A673 (cell line): ENCODE results near the gene RAPGEF5. TPM values are rescaled to one million over a fixed set of nuclear protein-coding genes. Genes with fewer than 3 reads are reported as not detected.

Source experiments
- BruUV-seq: library from RNA; stranded (reverse); fragments of 400-500 nt; replicated peaks from 2 replicates; lab custom pipeline; 2021; lab: Mats Ljungman, UMichigan
- CTCF ChIA-PET: fragments of 300-600 bp; sonication (Branson Sonifier 250); formaldehyde crosslinking; loops from one replicate; lab custom pipeline; 2022; ENCODE audit warnings: antibody characterized with exemption; lab: Charles Lee
- POLR2A ChIA-PET: fragments of 300-600 bp; sonication (Branson Sonifier 250); formaldehyde crosslinking; loops from one replicate; lab custom pipeline; 2022; ENCODE audit warnings: antibody characterized with exemption; ENCODE audit not compliant: low non-redundant PET; lab: Charles Lee
- DNase-seq: peaks from one replicate; pipeline ENCODE4 v3.0.0-alpha.2; 2015; ENCODE audit warnings: low spot score
- H3K27ac ChIP-seq: fragments of 200-600 bp; sonication (generic); 2 replicates; pipeline ENCODE4 v1.5.1; 2016; ENCODE audit warnings: mixed run types, low read depth, mild to moderate bottlenecking, mixed read lengths, antibody characterized with exemption, low read length; ENCODE audit not compliant: poor library complexity, severe bottlenecking
- H3K27me3 ChIP-seq: fragments of 200-600 bp; sonication (generic); replicated peaks from 2 replicates; pipeline ENCODE4 v1.6.1; 2017; ENCODE audit warnings: mixed run types, low read depth, mild to moderate bottlenecking, mixed read lengths, antibody characterized with exemption, low read length; ENCODE audit not compliant: insufficient read depth, poor library complexity
- H3K36me3 ChIP-seq: fragments of 200-600 bp; sonication (generic); 2 replicates; pipeline ENCODE4 v1.6.1; 2016; ENCODE audit warnings: mixed run types, mild to moderate bottlenecking, mixed read lengths, antibody characterized with exemption, low read length; ENCODE audit not compliant: insufficient read depth, poor library complexity, severe bottlenecking
- H3K4me1 ChIP-seq: fragments of 200-600 bp; sonication (generic); 2 replicates; pipeline ENCODE4 v1.6.1; 2017; ENCODE audit warnings: mixed run types, mild to moderate bottlenecking, mixed read lengths, antibody characterized with exemption, low read length; ENCODE audit not compliant: insufficient read depth, poor library complexity, severe bottlenecking
- H3K4me3 ChIP-seq: fragments of 200-600 bp; sonication (generic); 2 replicates; pipeline ENCODE4 v1.5.1; 2016; ENCODE audit warnings: low read depth, mixed run types, mild to moderate bottlenecking, mixed read lengths, low read length; ENCODE audit not compliant: poor library complexity, severe bottlenecking
- H3K9me3 ChIP-seq: fragments of 200-600 bp; sonication (generic); 2 replicates; pipeline ENCODE4 v1.6.1; 2016; ENCODE audit warnings: mixed run types, low read depth, mild to moderate bottlenecking, mixed read lengths, antibody characterized with exemption, low read length; ENCODE audit not compliant: poor library complexity, severe bottlenecking
- EZH2 ChIP-seq: fragments of 200-600 bp; sonication (generic); IDR thresholded peaks from 2 replicates; pipeline ENCODE4 v1.6.1; 2017; ENCODE audit warnings: borderline replicate concordance, low read depth, mild to moderate bottlenecking, mixed read lengths, antibody characterized with exemption, low read length; ENCODE audit not compliant: poor library complexity, severe bottlenecking
- intact Hi-C: fragments of 100-400 bp; cut with micrococcal nuclease; formaldehyde crosslinking; loops from one replicate; pipeline ENCODE4 v1.10.0; 2022; ENCODE audit not compliant: unreplicated experiment
- total RNA-seq: library from RNA; stranded (reverse); gene quantifications from 2 replicates; pipeline ENCODE4 v1.2.3, GENCODE V29; 2021
- TF ChIP-seq, protein P1 (sequence below): fragments of 300-800, 200-600 bp; sonication (generic); conservative IDR thresholded peaks from 2 replicates; pipeline ENCODE4 v1.5.1; 2017; ENCODE audit warnings: low read depth, mild to moderate bottlenecking, antibody characterized with exemption, low read length, moderate library complexity, mixed read lengths

The RAPGEF5 gene
- total RNA-seq, 1 experiment from 2014 or later, result 10.7 TPM

DNA sequence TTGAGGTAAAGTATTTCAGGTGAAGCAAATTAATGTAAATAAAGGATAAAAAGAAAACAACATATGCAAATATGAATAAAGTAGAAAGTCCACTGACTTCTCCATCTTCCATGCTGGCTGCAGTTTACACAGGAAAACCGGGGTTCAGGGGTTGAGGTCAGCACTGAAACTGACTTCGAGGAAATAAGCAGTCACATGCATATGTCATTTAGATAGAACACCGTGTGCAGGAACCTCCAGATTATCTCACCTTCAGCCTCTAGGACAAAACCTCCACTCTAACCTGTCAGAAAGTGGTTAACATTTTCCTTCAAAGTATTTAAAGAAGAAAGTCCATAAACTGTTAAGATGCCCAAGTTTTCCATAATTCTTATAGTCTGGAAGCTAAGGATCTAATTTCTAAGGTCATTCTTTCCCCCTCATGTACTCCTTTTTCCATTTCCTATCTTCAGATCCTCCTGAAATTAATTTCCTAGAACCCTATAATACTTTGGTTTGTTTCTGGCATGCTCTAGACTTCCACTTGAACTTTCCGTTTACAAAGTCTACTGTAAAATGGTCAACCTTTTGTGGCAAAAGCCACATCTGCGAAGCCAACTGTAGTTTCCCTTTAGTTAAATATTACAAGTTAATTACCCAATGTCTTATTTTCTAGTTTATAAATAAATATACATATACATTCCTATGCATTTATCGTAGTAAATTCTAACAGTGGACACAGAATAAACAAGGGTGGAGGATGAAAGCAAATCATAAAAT lies 173.3 kb downstream of the RAPGEF5 start:
- no peaks in the 10 kb centered on the region for H3K9me3 ChIP-seq
- no TSS peak for BruUV-seq
- no peak overlapping the region for H3K27ac ChIP-seq
- H3K36me3 ChIP-seq, result no peaks in the 10 kb centered on the region
- no peaks in the 10 kb centered on the region for H3K27me3 ChIP-seq
- H3K4me1 ChIP-seq, result peaks cover 11% of the 10 kb centered on the region
- DNase-seq, result no peak
- CTCF ChIA-PET, result no interaction called here
- H3K4me3 ChIP-seq, result no peak overlapping the region
- intact Hi-C loops, result no loop called here
- TF ChIP-seq, protein P1, sequence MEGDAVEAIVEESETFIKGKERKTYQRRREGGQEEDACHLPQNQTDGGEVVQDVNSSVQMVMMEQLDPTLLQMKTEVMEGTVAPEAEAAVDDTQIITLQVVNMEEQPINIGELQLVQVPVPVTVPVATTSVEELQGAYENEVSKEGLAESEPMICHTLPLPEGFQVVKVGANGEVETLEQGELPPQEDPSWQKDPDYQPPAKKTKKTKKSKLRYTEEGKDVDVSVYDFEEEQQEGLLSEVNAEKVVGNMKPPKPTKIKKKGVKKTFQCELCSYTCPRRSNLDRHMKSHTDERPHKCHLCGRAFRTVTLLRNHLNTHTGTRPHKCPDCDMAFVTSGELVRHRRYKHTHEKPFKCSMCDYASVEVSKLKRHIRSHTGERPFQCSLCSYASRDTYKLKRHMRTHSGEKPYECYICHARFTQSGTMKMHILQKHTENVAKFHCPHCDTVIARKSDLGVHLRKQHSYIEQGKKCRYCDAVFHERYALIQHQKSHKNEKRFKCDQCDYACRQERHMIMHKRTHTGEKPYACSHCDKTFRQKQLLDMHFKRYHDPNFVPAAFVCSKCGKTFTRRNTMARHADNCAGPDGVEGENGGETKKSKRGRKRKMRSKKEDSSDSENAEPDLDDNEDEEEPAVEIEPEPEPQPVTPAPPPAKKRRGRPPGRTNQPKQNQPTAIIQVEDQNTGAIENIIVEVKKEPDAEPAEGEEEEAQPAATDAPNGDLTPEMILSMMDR, result no peak
- no peak for TF ChIP-seq EZH2
- POLR2A ChIA-PET, result no interaction called here

DNA sequence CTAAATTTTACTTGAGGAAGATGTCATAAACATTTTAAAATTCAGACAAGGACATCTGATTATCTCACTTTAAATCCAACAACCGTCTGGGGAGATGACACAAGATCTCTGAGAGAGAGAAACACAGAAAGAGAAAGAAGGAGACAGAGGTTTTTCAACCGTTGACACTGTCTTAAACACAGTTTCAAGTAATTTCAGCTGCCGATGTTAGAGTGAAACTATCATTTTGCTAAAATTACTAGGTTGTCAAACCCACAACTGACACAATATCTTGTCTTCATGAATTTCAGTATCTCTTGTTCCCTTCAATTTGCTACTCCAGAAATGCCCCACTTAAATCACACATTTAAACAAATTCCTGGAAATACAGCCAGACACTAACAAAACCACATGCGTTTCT lies 174.8 kb downstream of the RAPGEF5 start:
- TF ChIP-seq, protein P1, result no peak
- no peak for TF ChIP-seq EZH2
- no TSS peak for BruUV-seq

DNA sequence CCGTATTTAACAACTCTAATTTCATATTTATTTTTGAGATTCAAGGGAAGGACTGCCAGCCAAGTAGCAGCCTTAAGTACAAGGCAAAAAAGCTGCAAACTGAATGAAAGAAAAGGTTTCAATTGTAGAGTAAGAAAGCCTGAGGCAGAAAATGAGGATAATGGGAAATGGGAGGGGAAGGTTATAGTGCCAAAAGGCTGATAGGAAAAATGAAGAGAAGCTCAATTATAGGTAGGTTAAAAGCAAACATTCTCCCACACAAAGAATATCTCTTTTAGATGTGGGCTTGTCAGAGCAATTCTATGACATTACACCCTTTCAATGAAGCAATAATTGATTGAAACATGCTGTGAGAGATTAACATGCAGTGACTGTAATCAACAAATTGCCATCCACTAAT lies 175.3 kb downstream of the RAPGEF5 start:
- H3K27me3 ChIP-seq, result no peaks in the 10 kb centered on the region
- peaks cover 11% of the 10 kb centered on the region for H3K4me1 ChIP-seq
- TF ChIP-seq EZH2, result no peak
- TF ChIP-seq, protein P1, result no peak
- BruUV-seq, result no TSS peak
- H3K9me3 ChIP-seq, result no peaks in the 10 kb centered on the region
- DNase-seq, result no peak
- no peaks in the 10 kb centered on the region for H3K36me3 ChIP-seq
- intact Hi-C loops, result no loop called here
- H3K4me3 ChIP-seq, result no peak overlapping the region
- H3K27ac ChIP-seq, result no peak overlapping the region
- CTCF ChIA-PET, result no interaction called here
- POLR2A ChIA-PET, result no interaction called here

More for the DNA sequence above, 174.8 kb downstream of the RAPGEF5 start:
- Histone ChIP-seq H3K9me3 (no peaks in the 10 kb centered on the region), H3K27ac (no peak overlapping the region), H3K36me3 (no peaks in the 10 kb centered on the region), H3K4me3 (no peak overlapping the region), H3K4me1 (peaks cover 11% of the 10 kb centered on the region), H3K27me3 (no peaks in the 10 kb centered on the region)
- CTCF ChIA-PET, result no interaction called here
- no peak for DNase-seq
- intact Hi-C loops, result no loop called here
- POLR2A ChIA-PET, result no interaction called here
